Hepatocyte (in vitro differentiated cells): ENCODE measurements around the gene B4GALNT4. TPM values are rescaled to one million over a fixed set of nuclear protein-coding genes. Genes with fewer than 3 reads are reported as not detected.

ENCODE experiments used
- DNase-seq: peaks from one replicate; pipeline ENCODE4 v3.0.0-alpha.2; 2016; ENCODE audit warnings: low spot score
- H2AFZ ChIP-seq: fragments of 200-600 bp; sonication (generic); 2 replicates; pipeline ENCODE4 v1.6.0; 2016; ENCODE audit warnings: antibody characterized with exemption, mild to moderate bottlenecking
- H3K27ac ChIP-seq: fragments of 200-600 bp; sonication (generic); 2 replicates; pipeline ENCODE4 v1.5.1; 2016; ENCODE audit warnings: mild to moderate bottlenecking
- H3K27me3 ChIP-seq: fragments of 200-600 bp; sonication (generic); 2 replicates; pipeline ENCODE4 v1.6.1; 2016
- H3K36me3 ChIP-seq: fragments of 200-600 bp; sonication (generic); replicated peaks from 2 replicates; pipeline ENCODE4 v1.5.1; 2016; ENCODE audit warnings: low read depth; ENCODE audit not compliant: insufficient read depth
- H3K4me1 ChIP-seq: fragments of 200-600 bp; sonication (generic); 2 replicates; pipeline ENCODE4 v1.5.1; 2016; ENCODE audit warnings: mild to moderate bottlenecking, moderate library complexity; ENCODE audit not compliant: insufficient read depth
- H3K4me2 ChIP-seq: fragments of 200-600 bp; sonication (generic); 2 replicates; pipeline ENCODE4 v1.6.0; 2016
- H3K4me3 ChIP-seq: fragments of 200-600 bp; sonication (generic); 2 replicates; pipeline ENCODE4 v1.5.1; 2016; ENCODE audit warnings: mild to moderate bottlenecking
- H3K79me2 ChIP-seq: fragments of 200-600 bp; sonication (generic); 2 replicates; pipeline ENCODE4 v1.6.0; 2017; ENCODE audit warnings: mild to moderate bottlenecking
- H3K9me2 ChIP-seq: fragments of 200-600 bp; sonication (generic); replicated peaks from 2 replicates; pipeline ENCODE4 v1.6.0; 2017; ENCODE audit warnings: mild to moderate bottlenecking; ENCODE audit not compliant: insufficient read depth
- H3K9me3 ChIP-seq: fragments of 200-600 bp; sonication (generic); 2 replicates; pipeline ENCODE4 v1.5.1; 2016; ENCODE audit warnings: low read depth, mild to moderate bottlenecking
- H4K20me1 ChIP-seq: fragments of 200-600 bp; sonication (generic); 2 replicates; pipeline ENCODE4 v1.6.0; 2016; ENCODE audit warnings: mild to moderate bottlenecking; ENCODE audit not compliant: insufficient read depth, poor library complexity, severe bottlenecking
- EZH2 ChIP-seq: fragments of 200-600 bp; sonication (generic); IDR thresholded peaks from 2 replicates; pipeline ENCODE4 v1.6.1; 2016; ENCODE audit warnings: antibody characterized with exemption, mild to moderate bottlenecking, borderline replicate concordance
- EZH2phosphoT487 ChIP-seq: fragments of 200-600 bp; sonication (generic); IDR thresholded peaks from one replicate; pipeline ENCODE4 v1.6.1; 2018; ENCODE audit warnings: antibody characterized with exemption, mild to moderate bottlenecking, low read depth, moderate library complexity; ENCODE audit not compliant: unreplicated experiment, severe bottlenecking
- WGBS: methylation state at CpG from one replicate; pipeline ENCODE4 v1.1.6; 2016; ENCODE audit warnings: low lambda C conversion rate; ENCODE audit errors: missing lambda C conversion rate; 5-methylcytosine and 5-hydroxymethylcytosine counted together
- polyA plus RNA-seq: library from polyadenylated mRNA; unstranded; fragments of >200 nt; fragmentation: Nextera tagmentation; extraction: Ambion mirVana; gene quantifications from 2 replicates; pipeline ENCODE4 v1.2.1, GENCODE V29; 2016
- total RNA-seq: library from RNA; depleted of rRNA; stranded (reverse); fragments of >200 nt; gene quantifications from 2 replicates; pipeline ENCODE4 v1.2.3, GENCODE V29; 2014
- TF ChIP-seq, protein P1 (sequence below): fragments of 200-600 bp; sonication (generic); IDR thresholded peaks from 2 replicates; pipeline ENCODE4 v1.5.1; 2016; ENCODE audit warnings: antibody characterized with exemption, mild to moderate bottlenecking; ENCODE audit not compliant: poor library complexity

The B4GALNT4 gene
- total and polyA plus RNA-seq, 2 experiments from 2014 or later, result 30.0 to 38.8 TPM

DNA sequence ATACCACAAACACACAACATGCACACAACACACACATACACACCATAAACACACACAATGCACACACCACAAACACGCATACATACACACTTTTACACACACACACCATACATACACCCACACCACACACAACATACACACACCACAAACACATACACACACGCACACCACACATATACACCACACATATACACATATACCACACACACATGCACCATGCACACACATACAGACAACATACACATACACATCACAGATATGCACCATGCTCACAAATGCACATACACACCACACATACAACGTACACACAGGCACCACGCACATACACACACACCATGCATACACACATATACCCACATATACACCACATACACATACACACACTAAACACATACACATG is 11.7 kb upstream of the B4GALNT4 start:
- Histone ChIP-seq H3K4me3 (no peak overlapping the region), H3K36me3 (no peaks in the 10 kb centered on the region), H3K4me1 (peaks cover 23% of the 10 kb centered on the region), H2AFZ (no peak overlapping the region), H3K9me3 (no peaks in the 10 kb centered on the region), H3K27ac (no peak overlapping the region), H4K20me1 (no peaks in the 10 kb centered on the region), H3K9me2 (no peaks in the 10 kb centered on the region), H3K27me3 (no peaks in the 10 kb centered on the region), H3K4me2 (no peak overlapping the region), H3K79me2 (no peaks in the 10 kb centered on the region)
- TF ChIP-seq EZH2, result no peak
- no peak for TF ChIP-seq EZH2phosphoT487
- TF ChIP-seq, protein P1, sequence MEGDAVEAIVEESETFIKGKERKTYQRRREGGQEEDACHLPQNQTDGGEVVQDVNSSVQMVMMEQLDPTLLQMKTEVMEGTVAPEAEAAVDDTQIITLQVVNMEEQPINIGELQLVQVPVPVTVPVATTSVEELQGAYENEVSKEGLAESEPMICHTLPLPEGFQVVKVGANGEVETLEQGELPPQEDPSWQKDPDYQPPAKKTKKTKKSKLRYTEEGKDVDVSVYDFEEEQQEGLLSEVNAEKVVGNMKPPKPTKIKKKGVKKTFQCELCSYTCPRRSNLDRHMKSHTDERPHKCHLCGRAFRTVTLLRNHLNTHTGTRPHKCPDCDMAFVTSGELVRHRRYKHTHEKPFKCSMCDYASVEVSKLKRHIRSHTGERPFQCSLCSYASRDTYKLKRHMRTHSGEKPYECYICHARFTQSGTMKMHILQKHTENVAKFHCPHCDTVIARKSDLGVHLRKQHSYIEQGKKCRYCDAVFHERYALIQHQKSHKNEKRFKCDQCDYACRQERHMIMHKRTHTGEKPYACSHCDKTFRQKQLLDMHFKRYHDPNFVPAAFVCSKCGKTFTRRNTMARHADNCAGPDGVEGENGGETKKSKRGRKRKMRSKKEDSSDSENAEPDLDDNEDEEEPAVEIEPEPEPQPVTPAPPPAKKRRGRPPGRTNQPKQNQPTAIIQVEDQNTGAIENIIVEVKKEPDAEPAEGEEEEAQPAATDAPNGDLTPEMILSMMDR, result no peak
- no peak for DNase-seq
- 98% methylated on average over 4 of the region's 4 CpGs for WGBS

DNA sequence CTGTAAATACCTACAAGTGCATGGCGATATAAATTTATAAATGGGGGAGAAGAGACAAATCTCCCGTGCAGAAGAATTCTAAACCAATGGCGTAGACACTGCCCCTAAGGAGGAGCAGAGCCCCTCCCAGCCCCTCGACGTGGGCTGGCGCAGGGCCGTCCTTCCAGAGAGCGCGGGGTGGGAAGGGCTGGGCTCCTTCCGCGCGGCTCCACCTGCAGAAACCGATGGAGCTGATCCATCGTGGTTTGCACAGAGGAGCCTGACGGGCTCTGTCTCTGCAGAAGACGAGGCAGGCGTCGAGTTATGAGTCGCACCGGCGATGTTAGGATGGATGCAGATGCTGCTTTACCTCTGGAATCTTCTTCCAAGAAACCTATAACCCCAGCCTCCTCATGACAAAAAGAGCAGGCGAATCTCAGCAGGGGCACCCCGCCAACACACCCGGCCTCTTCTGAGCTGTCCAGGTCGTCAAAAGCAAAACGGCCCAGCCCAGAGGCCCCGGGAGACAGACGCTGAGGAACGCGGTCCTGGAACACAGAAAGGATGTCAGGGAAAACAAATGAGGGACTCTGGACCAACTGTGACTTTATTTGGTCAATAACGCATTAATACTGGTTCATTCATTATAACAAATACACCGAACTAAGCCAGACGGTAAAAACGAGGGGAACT is 11.0 kb upstream of the B4GALNT4 start:
- no peaks in the 10 kb centered on the region for H3K79me2 ChIP-seq
- TF ChIP-seq, protein P1, result no peak
- TF ChIP-seq EZH2phosphoT487 (no peak), EZH2 (no peak)
- H3K4me3 ChIP-seq, result no peak overlapping the region
- H3K27ac ChIP-seq, result no peak overlapping the region
- H3K4me2 ChIP-seq, result no peak overlapping the region
- H3K9me2 ChIP-seq, result no peaks in the 10 kb centered on the region
- H3K27me3 ChIP-seq, result no peaks in the 10 kb centered on the region
- H2AFZ ChIP-seq, result no peak overlapping the region
- no peaks in the 10 kb centered on the region for H4K20me1 ChIP-seq
- DNase-seq, result no peak
- H3K36me3 ChIP-seq, result no peaks in the 10 kb centered on the region
- peaks cover 16% of the 10 kb centered on the region for H3K4me1 ChIP-seq
- no peaks in the 10 kb centered on the region for H3K9me3 ChIP-seq
- WGBS, result 82% methylated on average over 32 of the region's 34 CpGs

DNA sequence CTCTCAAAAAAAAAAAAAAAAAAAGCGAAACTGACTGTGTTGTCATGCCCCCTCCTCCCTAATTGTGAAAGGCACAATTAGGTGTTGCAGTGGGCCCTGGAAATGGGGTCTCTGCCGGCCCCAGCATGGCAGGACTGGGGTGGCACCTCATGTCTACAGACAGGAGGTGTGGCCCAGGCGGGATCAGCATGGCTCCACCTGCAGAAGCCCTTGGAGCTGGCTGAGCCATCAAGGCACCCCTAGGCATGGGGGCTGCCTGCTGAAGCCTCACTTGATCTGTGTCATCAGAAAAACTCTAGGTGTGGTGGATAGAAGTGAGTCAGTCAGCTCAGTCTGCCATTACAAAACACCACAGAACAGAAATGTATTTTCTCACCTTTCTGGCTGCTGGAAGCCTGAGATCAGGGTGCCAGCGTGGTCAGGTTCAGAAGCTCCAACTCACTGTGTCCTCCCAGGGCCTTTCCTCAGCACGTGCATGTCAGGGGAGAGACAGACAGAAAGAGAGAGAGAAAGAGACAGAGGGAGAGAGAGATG is 10.1 kb upstream of the B4GALNT4 start:
- Histone ChIP-seq H3K27ac (no peak overlapping the region), H3K4me3 (no peak overlapping the region), H3K4me2 (no peak overlapping the region), H3K79me2 (no peaks in the 10 kb centered on the region), H2AFZ (no peak overlapping the region), H3K9me2 (no peaks in the 10 kb centered on the region), H3K4me1 (peaks cover 9% of the 10 kb centered on the region), H3K9me3 (no peaks in the 10 kb centered on the region), H3K36me3 (no peaks in the 10 kb centered on the region), H3K27me3 (no peaks in the 10 kb centered on the region), H4K20me1 (no peaks in the 10 kb centered on the region)
- TF ChIP-seq EZH2phosphoT487 (no peak), EZH2 (no peak)
- TF ChIP-seq, protein P1, result no peak
- DNase-seq, result no peak
- 85% methylated on average over 5 of the region's 5 CpGs for WGBS
